Testis (tissue), 3 donors: Measurements from ENCODE around the gene PDILT. TPM values are rescaled to one million over a fixed set of nuclear protein-coding genes. Genes with fewer than 3 reads are reported as not detected.

Experiments
- DNase-seq: peaks from one replicate; pipeline ENCODE4 v3.0.0-alpha.2; 2019
- H3K27ac ChIP-seq, 2 donors: fragments of 200-600 bp; sonication (generic); one replicate each; pipeline ENCODE4 v1.5.1; 2019
- H3K27me3 ChIP-seq: fragments of 200-600 bp; sonication (generic); one replicate; pipeline ENCODE4 v1.5.1; 2019
- H3K36me3 ChIP-seq: fragments of 200-600 bp; sonication (generic); one replicate; pipeline ENCODE4 v1.5.1; 2017; ENCODE audit warnings: low read depth; ENCODE audit errors: missing control alignments
- H3K4me1 ChIP-seq: fragments of 200-600 bp; sonication (generic); one replicate; pipeline ENCODE4 v1.5.1; 2019
- H3K4me3 ChIP-seq, 2 donors: fragments of 200-600 bp; sonication (generic); one replicate each; pipeline ENCODE4 v1.5.1; 2017 to 2019
- H3K9me3 ChIP-seq: fragments of 200-600 bp; sonication (generic); one replicate; pipeline ENCODE4 v1.5.1; 2017
- POLR2A ChIP-seq: fragments of 450-650 bp; IDR thresholded peaks from one replicate; pipeline ENCODE4 v1.6.1; 2017; ENCODE audit warnings: antibody characterized with exemption, mild to moderate bottlenecking, moderate library complexity
- WGBS, 2 donors: methylation state at CpG; one replicate each; pipeline ENCODE4 v1.1.5; 2018; 5-methylcytosine and 5-hydroxymethylcytosine counted together
- intact Hi-C: fragments of 100-400 bp; cut with DNase I; formaldehyde crosslinking; loops from one replicate; pipeline ENCODE4 v1.15.1; 2023; ENCODE audit warnings: low total_unique reads
- polyA plus RNA-seq: library from polyadenylated mRNA; stranded (reverse); fragments of 350-450 nt; fragmentation: Illumina TruSeq; extraction: RNeasy Lipid Tissue Mini Kit (QIAGEN cat#74804); gene quantifications from one replicate; pipeline ENCODE4 v1.2.3, GENCODE V29; 2014; ENCODE audit warnings: low read depth, low replicate concordance; ENCODE audit not compliant: insufficient read depth
- total RNA-seq, 2 donors: library from RNA; depleted of rRNA; stranded (reverse); fragments of >200 nt; gene quantifications; one replicate each; pipeline ENCODE4 v1.2.3, GENCODE V29; 2016
- TF ChIP-seq, protein P1 (sequence below), 3 experiments: fragments of 450-650 bp in 2 of 3; fragments of 200-600 bp in 1 of 3; sonication (generic) in 1 of 3; IDR thresholded peaks; one replicate each; pipeline ENCODE4 v1.5.1; 2016 to 2019; ENCODE audit warnings: antibody characterized with exemption in 3 of 3, mild to moderate bottlenecking in 2 of 3, moderate library complexity in 1 of 3

PDILT gene
- total and polyA plus RNA-seq, 3 donors from 2014 or later = 5.8 to 26.8 (median 10.1) TPM

DNA sequence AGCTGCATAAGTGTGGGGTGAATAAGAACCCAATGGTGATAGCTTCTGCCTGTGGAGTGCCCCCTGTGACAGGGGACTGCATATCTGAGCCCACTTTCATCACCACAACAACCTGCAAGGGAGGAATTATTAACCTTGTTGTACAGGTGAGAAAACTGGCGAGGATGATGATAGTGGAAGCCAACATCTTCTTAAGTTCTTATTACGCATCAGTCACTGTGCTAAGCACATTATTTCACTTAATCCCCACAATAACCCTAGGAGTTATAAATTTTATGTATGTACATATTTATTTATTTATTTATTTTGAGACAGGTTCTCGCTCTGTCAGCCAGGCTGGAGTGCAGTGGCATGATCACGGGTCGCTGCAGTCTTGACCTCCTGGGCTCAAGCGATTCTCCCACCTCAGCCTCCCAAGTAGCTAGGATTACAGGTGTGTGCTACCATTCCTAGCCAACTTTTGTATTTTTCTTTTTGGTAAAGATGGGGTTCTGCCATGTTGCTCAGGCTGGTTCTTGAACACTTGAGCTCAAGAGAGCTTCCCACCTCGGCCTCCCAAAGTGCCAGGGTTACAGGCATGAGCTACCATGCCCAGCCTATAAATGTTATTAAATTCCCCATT lies 7.6 kb downstream of the PDILT start:
- intact Hi-C loops = no loop called here
- no peak for TF ChIP-seq POLR2A
- TF ChIP-seq, protein P1, sequence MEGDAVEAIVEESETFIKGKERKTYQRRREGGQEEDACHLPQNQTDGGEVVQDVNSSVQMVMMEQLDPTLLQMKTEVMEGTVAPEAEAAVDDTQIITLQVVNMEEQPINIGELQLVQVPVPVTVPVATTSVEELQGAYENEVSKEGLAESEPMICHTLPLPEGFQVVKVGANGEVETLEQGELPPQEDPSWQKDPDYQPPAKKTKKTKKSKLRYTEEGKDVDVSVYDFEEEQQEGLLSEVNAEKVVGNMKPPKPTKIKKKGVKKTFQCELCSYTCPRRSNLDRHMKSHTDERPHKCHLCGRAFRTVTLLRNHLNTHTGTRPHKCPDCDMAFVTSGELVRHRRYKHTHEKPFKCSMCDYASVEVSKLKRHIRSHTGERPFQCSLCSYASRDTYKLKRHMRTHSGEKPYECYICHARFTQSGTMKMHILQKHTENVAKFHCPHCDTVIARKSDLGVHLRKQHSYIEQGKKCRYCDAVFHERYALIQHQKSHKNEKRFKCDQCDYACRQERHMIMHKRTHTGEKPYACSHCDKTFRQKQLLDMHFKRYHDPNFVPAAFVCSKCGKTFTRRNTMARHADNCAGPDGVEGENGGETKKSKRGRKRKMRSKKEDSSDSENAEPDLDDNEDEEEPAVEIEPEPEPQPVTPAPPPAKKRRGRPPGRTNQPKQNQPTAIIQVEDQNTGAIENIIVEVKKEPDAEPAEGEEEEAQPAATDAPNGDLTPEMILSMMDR (IDR thresholded peaks at IDR 0.05) = no peak
- 96 to 97% methylated on average over 7 of the region's 7 CpGs for WGBS, 2 donors

GRCh38 chr16:20395946-20396345 lies 8.6 kb downstream of the PDILT start:
- no peak overlapping the region for H3K4me3 ChIP-seq
- peaks cover 6% of the 10 kb centered on the region for H3K4me1 ChIP-seq
- 62 to 91% methylated on average over 2 of the region's 2 CpGs for WGBS, 2 donors
- H3K27ac ChIP-seq = no peak overlapping the region
- H3K9me3 ChIP-seq = no peaks in the 10 kb centered on the region
- intact Hi-C loops = no loop called here
- H3K27me3 ChIP-seq = no peaks in the 10 kb centered on the region
- no peaks in the 10 kb centered on the region for H3K36me3 ChIP-seq
- no peak for TF ChIP-seq POLR2A
- TF ChIP-seq, protein P1 (IDR thresholded peaks at IDR 0.05) = no peak
- no peak for DNase-seq

More for the DNA sequence above, 7.6 kb downstream of the PDILT start:
- Histone ChIP-seq H3K27ac (no peak overlapping the region), H3K4me1 (peaks cover 6% of the 10 kb centered on the region), H3K9me3 (no peaks in the 10 kb centered on the region), H3K36me3 (no peaks in the 10 kb centered on the region), H3K4me3 (no peak overlapping the region), H3K27me3 (no peaks in the 10 kb centered on the region)
- DNase-seq = no peak

DNA sequence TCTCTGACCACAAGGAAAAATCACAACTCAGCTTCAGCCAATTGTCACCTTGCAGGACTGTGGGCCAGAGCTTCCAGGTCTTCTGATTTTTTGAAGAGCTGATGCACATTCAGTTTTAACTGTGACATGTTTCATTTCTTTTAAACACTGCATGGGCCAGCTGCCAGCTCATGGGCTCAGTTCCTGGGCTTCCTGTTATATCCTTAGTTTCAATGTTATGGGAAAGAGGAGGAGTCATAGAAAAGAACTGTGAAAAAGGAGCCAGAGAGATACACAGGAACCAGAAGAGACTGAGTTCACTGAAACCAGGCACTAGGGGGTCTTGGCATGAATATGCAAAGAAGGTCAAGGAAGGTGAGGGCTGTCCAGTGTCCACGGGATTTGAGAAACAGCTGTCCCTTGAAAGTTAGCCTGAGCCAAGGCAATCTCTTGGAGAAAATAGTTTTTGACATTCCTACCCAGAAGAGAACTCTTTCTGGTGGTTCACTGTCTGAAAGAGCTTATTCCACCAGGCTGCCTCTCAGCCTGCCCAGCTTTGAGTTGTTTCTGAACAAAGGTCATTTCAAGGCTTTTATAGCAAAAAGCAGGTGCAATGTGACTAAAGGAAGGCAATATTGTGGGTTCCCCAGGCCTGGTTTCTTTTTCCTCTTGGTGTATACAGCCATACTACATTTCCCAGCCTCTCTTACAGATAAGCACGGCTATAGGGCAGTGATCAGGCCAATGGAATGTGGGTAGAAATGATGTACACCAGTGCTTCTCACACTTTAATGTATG lies 10.5 kb downstream of the PDILT start:
- no peak for TF ChIP-seq POLR2A
- TF ChIP-seq, protein P1 (IDR thresholded peaks at IDR 0.05) = no peak
- peaks cover 6% of the 10 kb centered on the region for H3K4me1 ChIP-seq
- no peak overlapping the region for H3K4me3 ChIP-seq
- DNase-seq = no peak
- H3K9me3 ChIP-seq = no peaks in the 10 kb centered on the region
- WGBS, 2 donors = 59% methylated on average over 2 of the region's 2 CpGs
- H3K27ac ChIP-seq = no peak overlapping the region
- no peaks in the 10 kb centered on the region for H3K27me3 ChIP-seq
- no peaks in the 10 kb centered on the region for H3K36me3 ChIP-seq
- intact Hi-C loops = no loop called here

DNA sequence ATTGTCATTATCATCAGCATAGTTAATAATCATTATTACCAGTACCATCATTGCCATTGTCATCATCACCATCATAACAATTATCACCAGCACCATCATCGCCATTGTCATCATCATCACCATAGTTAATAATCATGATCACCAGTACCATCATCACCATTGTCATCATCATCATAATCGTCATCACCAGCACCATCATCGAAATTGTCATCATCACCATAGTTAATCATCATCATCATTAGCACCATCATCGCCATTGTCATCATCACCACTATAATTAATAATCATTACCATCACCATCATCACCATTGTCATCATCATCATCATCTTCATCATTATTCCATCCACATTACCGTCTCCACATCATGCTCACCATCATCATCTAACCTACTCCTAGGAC lies 13.5 kb downstream of the PDILT start:
- TF ChIP-seq POLR2A = no peak
- TF ChIP-seq, protein P1 (IDR thresholded peaks at IDR 0.05) = no peak
- WGBS, 2 donors = 93 to 94% methylated on average over 5 of the region's 5 CpGs

More for the DNA sequence above, 13.5 kb downstream of the PDILT start:
- Histone ChIP-seq H3K27ac (no peak overlapping the region), H3K4me3 (no peak overlapping the region), H3K9me3 (no peaks in the 10 kb centered on the region), H3K4me1 (peaks cover 9% of the 10 kb centered on the region), H3K27me3 (no peaks in the 10 kb centered on the region), H3K36me3 (no peaks in the 10 kb centered on the region)
- DNase-seq = no peak
- intact Hi-C loops = no loop called here
